ENCODE results near the gene STAMBP.
"Not testable (repeated sequence)": the region's sequence is repeated elsewhere in the genome, so short reads cannot be mapped to it uniquely, and the experiment has no call there.

Gene STAMBP

DNA sequence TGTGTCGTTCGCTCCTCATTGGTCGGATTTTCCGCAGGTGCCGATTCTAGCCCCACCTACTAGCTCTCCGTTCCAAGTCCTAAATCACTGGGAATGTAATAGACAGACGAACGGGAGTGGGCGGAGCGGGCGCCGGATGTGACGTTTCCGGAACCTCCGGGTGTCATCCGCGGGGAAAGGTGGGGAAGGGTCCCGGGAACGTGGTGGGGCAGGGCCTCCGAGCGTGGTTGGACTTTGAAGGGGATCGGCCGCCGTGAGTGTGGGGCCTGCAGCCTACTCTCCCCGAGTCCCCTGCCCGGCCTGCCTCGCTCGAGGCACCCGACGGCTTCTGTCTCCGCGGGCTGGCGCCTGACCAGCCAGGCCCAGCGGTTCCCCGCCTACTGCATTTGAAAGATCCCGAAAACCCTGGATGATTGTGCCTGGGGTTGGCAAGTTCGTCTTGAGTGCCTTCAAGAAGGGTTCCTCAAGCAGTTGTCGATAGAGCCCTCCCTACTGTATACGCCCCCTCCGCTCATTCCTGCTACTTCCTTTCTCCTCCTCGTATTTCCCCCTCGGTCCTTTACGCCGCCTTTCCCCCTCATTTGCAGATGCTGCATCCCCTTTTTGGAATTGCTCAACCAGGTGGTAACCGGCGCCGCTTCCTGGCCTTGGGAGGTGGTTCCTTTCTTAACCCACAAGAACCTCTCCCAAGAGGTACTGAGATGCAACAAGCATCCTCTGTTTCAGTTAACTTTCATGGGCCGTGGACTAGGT, at the start of gene STAMBP:
Gene STAMBP, plus strand, starts transcription at position 144 of the 753 bp plus-strand sequence. CDS start 1,896 bp downstream, outside the sequence.
- H3K27ac Mint-ChIP-seq: peak within 1 kb of the TSS; percentile 97
- peaks cover 33% of the 10 kb centered on the region for H3K36me3 Mint-ChIP-seq (ENCODE audit: low read depth)
- peaks cover 9% of the 10 kb centered on the region for H3K9me3 Mint-ChIP-seq
- H3K27me3 Mint-ChIP-seq: no peaks in the 10 kb centered on the region
- intact Hi-C loops (cut with micrococcal nuclease): no loop called here
- H3K4me1 Mint-ChIP-seq (ENCODE audit: low read depth): peaks cover 29% of the 10 kb centered on the region
- peak within 1 kb of the TSS; percentile 97 for H3K4me3 Mint-ChIP-seq

DNA sequence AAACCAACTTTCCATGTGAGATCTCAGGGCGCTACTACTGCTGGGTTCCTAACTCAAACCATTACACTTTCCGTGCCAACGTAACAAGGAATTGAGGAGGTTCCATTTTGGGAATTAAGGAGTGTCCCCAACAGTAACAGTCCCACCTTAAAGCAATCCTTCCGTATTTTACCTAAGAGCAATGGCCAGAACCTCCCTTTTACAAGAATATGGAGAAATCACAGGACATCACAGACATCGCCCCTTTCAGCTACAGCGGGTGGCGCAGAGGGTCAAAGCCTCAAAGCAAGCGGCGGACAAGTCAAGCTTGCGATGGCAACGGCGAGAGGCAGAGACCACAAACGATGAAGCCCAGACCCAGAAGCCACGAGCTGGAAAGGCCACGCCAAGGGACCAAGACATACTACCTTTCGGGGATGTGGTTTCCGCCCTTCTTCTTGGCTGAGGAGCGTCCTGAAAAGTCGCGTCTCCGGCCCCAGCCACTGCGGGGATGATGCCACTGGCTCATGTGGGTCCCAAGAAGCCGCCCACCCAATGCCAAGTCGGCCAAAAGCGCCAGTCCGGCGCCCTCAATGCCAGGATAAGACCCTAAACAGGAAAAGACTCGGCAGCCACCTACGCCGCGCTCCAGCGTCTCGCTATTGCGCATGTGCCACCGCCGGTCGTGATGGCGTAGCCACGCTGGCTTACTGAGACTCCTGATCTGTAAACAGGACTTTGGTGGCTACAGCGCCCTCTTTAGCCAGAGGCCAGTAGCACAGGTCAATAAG, 49.1 kb upstream of the STAMBP start, which contains the start of gene DUSP11:
Gene DUSP11, minus strand, starts transcription at position 637 of the 770 bp plus-strand sequence. Its CDS starts 129 bp downstream, at position 508.
- no peaks in the 10 kb centered on the region for H3K9me3 Mint-ChIP-seq
- H3K27me3 Mint-ChIP-seq: peaks cover 4% of the 10 kb centered on the region
- intact Hi-C loops (cut with micrococcal nuclease): no loop called here
- peak within 1 kb of the TSS; percentile 93 for H3K27ac Mint-ChIP-seq
- peaks cover 23% of the 10 kb centered on the region for H3K4me1 Mint-ChIP-seq (ENCODE audit: low read depth)
- H3K36me3 Mint-ChIP-seq (ENCODE audit: low read depth): peaks cover 43% of the 10 kb centered on the region
- peak within 1 kb of the TSS; percentile 94 for H3K4me3 Mint-ChIP-seq

DNA sequence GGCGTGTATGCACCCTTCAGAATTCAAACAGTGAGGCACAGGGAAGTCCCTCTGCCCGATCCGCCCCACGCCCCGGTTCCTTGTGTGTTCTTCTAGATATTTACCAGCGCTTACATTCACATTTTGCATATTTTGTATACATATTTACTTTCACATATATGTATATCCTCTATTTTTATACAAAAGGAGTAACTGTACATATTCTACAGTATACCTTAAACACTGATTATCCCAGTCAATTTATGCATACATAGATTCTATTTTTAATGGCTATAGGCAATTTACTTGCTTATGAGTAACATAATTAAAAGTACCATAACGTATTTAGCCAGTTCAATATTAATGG, 48.6 kb upstream of the STAMBP start:
- H3K27me3 Mint-ChIP-seq: peaks cover 4% of the 10 kb centered on the region
- peak overlapping the region; percentile 94 for H3K4me3 Mint-ChIP-seq
- intact Hi-C loops (cut with micrococcal nuclease): no loop called here
- H3K4me1 Mint-ChIP-seq (ENCODE audit: low read depth): peaks cover 23% of the 10 kb centered on the region
- peaks cover 38% of the 10 kb centered on the region for H3K36me3 Mint-ChIP-seq (ENCODE audit: low read depth)
- H3K9me3 Mint-ChIP-seq: no peaks in the 10 kb centered on the region
- H3K27ac Mint-ChIP-seq: peak overlapping the region; percentile 93

DNA sequence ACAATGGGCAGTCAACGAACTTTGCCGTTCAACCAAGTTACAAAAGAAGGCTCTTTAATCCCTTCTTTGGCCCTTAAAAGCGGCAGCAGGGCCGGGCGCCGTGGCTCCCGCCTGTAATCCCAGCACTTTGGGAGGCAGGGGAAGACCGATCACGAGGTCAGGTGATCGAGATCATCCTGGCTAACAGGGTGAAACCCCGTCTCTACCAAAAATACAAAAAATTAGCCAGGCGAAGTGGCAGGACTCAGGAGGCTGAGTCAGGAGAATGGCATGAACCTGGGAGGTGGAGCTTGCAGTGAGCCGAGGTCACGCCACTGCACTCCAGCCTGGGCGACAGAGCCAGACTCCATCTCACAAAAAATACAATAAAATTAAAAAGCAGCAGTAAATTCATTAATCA, 45.4 kb upstream of the STAMBP start:
- H3K4me1 Mint-ChIP-seq (ENCODE audit: low read depth); intact Hi-C loops (cut with micrococcal nuclease); H3K27me3 Mint-ChIP-seq; H3K27ac Mint-ChIP-seq; H3K9me3 Mint-ChIP-seq; H3K4me3 Mint-ChIP-seq: not testable (repeated sequence)
- H3K36me3 Mint-ChIP-seq (ENCODE audit: low read depth): peaks cover 13% of the 10 kb centered on the region

DNA sequence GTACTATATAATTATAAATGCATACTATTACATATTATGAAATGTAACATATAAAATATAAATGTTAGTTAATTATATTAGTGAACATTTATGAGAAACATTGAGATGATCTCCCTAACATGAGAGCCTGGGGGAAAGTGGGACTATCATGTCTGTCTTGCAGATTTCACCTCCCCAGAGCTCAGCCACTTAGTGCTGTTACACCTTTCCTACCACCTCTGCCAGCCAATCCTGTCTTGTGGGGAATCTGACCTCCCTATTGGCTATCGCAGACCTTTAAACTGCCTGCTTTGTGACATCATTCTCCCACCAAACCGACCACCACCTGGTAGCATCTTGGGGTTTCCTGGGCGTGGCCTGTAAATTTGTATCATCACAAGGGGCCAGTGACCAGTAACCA, 44.9 kb upstream of the STAMBP start, which contains the start of gene C2orf78:
Gene C2orf78, plus strand, starts transcription at position 301 of the 400 bp plus-strand sequence. CDS start 127 bp downstream, outside the sequence.
- not testable (repeated sequence) for H3K27ac Mint-ChIP-seq; H3K4me3 Mint-ChIP-seq; H3K4me1 Mint-ChIP-seq (ENCODE audit: low read depth)

DNA sequence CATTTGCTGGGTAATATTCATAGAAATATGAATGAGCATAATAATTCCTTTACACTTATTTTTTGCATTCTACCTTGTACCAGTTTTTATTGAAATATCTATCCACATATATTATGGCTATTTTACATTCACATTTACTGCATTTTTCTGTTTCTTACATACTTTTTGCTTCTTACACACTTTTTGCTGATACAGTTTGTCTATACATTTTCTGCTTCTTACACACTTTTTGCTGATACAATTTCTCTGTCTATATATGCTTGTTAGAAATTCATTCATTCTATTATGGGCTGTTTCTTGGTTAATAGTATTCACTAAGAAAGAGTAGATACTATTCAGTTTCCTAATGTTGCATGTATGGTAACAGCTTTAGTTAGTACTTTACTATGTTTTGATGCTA, 16.9 kb upstream of the STAMBP start:
- Mint-ChIP-seq H3K4me1 (ENCODE audit: low read depth) (peaks cover 4% of the 10 kb centered on the region), H3K36me3 (ENCODE audit: low read depth) (no peaks in the 10 kb centered on the region), H3K27me3 (no peaks in the 10 kb centered on the region), H3K9me3 (no peaks in the 10 kb centered on the region), H3K4me3 (no peak overlapping the region), H3K27ac (no peak overlapping the region)
- intact Hi-C loops (cut with micrococcal nuclease): no loop called here

More for the DNA sequence above, 44.9 kb upstream of the STAMBP start, which contains the start of gene C2orf78:
- intact Hi-C loops (cut with micrococcal nuclease); H3K27me3 Mint-ChIP-seq; H3K36me3 Mint-ChIP-seq (ENCODE audit: low read depth); H3K9me3 Mint-ChIP-seq: not testable (repeated sequence)

DNA sequence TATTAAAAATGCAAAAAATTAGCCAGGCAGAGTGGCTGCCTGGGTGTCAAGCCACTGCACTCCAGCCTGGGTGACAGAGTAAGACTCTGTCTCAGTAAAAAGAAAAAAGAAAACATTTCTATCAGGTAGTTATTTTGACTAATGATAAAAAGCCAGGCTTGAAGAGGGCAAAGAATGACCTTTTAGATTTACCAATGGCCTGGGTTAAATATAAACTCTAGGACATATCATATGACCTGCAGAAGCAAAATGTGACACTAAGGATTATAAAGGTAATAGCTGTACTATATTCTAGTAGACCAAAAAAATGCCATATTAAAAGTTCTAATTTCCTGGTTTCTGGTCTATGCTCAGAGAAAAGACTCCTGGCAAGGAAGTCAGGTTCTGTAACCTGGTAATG, 16.1 kb upstream of the STAMBP start:
- Mint-ChIP-seq H3K4me3 (no peak overlapping the region), H3K36me3 (ENCODE audit: low read depth) (no peaks in the 10 kb centered on the region), H3K27me3 (no peaks in the 10 kb centered on the region), H3K4me1 (ENCODE audit: low read depth) (peaks cover 4% of the 10 kb centered on the region), H3K27ac (no peak overlapping the region), H3K9me3 (no peaks in the 10 kb centered on the region)
- intact Hi-C loops (cut with micrococcal nuclease): no loop called here

DNA sequence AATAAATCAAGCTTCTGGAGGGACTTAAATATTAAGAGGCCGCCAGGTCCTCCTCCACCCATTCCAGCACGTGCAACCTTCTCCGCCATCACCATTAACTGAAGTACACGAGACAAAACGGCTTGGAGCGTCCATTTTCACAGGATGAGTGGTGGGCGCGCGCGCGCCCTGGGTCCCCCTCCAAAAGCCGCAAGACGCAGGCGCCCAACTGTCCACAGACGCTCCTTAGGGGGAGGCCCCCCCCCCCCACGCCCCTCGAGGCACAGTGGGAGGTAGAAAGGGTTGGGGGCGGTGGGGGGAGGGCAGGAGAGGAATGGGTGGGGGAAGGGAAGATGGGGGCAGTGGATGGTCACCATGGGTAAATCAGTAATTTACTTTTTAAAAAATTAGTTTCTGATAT, 10.5 kb upstream of the STAMBP start:
- intact Hi-C loops (cut with micrococcal nuclease): no loop called here
- Mint-ChIP-seq H3K27ac (no peak overlapping the region), H3K36me3 (ENCODE audit: low read depth) (no peaks in the 10 kb centered on the region), H3K27me3 (peaks cover 10% of the 10 kb centered on the region), H3K4me1 (ENCODE audit: low read depth) (peaks cover 3% of the 10 kb centered on the region), H3K4me3 (no peak overlapping the region), H3K9me3 (no peaks in the 10 kb centered on the region)

DNA sequence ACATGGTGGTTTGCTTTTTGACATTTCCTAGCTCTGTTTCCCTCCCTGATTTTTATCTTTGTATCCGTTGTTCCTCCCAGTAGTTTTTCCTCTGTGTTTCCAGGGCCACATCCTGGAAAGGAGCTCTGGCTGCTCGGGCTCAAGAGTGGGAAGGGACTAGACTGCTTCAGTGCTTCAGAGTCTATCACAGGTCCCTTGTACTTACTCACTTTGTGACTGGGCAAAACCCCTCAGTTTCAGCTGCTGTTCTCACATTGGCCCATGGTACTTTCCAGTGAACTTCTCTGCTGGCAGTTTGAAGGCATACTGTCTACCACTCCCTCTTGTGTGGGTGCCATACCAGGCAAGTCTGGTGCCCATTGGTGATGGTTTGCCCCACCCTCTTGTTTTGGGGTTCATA, 7.5 kb upstream of the STAMBP start:
- Mint-ChIP-seq H3K27ac (no peak overlapping the region), H3K4me3 (no peak overlapping the region), H3K4me1 (ENCODE audit: low read depth) (no peaks in the 10 kb centered on the region), H3K27me3 (peaks cover 10% of the 10 kb centered on the region), H3K36me3 (ENCODE audit: low read depth) (no peaks in the 10 kb centered on the region), H3K9me3 (no peaks in the 10 kb centered on the region)
- intact Hi-C loops (cut with micrococcal nuclease): no loop called here

DNA sequence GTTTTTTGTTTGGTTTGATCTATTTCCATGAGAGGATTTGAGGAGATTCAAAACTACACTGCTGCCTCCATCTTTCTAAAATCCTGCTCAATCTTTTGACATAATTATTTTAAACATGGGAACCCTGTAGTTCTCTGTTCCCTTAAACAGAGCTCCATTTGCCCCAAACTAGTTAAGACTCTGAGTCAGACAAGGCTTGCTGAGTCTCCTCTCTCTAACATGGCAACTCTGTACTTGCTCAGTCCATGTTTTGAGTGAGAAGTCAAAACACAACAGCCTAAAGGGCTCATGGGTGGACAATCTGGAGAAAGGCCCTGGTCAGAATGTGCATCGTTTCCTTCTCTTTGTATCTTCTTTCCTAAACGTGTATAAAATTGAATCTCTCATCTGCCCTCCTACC, 7.1 kb upstream of the STAMBP start:
- H3K27ac Mint-ChIP-seq: no peak overlapping the region
- no peaks in the 10 kb centered on the region for H3K9me3 Mint-ChIP-seq
- H3K36me3 Mint-ChIP-seq (ENCODE audit: low read depth): no peaks in the 10 kb centered on the region
- intact Hi-C loops (cut with micrococcal nuclease): no loop called here
- no peaks in the 10 kb centered on the region for H3K4me1 Mint-ChIP-seq (ENCODE audit: low read depth)
- no peak overlapping the region for H3K4me3 Mint-ChIP-seq
- H3K27me3 Mint-ChIP-seq: peaks cover 10% of the 10 kb centered on the region

DNA sequence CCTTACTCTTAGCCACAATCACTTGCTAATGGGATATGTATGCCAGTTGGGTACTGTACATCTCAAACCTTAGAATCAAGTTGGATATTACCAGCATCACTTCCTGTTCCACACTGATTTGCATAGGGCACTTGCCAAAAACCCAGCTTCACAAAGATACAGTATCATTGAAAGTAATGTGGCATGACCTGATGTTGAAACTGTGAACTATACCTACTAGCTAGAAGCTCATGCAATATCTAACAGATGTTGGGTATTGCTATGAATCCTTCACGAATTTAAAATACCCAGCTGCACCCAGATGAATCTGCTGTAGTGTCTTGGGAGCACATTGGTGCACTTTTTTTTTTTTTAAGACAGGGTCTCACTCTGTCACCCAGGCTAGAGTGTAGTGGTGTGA, 6.5 kb upstream of the STAMBP start:
- intact Hi-C loops (cut with micrococcal nuclease): no loop called here
- Mint-ChIP-seq H3K4me1 (ENCODE audit: low read depth) (no peaks in the 10 kb centered on the region), H3K27ac (no peak overlapping the region), H3K4me3 (no peak overlapping the region), H3K9me3 (no peaks in the 10 kb centered on the region), H3K27me3 (peaks cover 10% of the 10 kb centered on the region), H3K36me3 (ENCODE audit: low read depth) (no peaks in the 10 kb centered on the region)

DNA sequence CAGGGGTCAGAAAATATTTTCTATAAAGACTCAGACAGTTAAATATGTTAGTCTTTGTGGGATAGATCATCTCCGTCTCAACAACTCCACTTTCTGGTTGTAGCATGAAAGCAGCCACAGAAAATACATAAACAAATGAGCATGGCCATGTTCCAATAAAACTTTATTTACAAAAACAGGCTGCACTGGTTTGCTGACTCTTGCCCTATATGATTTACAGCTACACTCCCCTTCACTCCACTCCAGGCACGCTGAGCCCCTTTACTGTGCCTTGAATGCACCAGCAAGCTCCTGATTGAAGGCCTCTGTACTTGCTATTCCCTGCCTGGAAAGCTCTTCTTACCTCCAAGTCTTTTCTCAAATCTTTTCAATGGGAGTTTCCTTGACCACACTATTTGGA, 5.8 kb upstream of the STAMBP start:
- Mint-ChIP-seq H3K9me3 (no peaks in the 10 kb centered on the region), H3K4me1 (ENCODE audit: low read depth) (peaks cover 5% of the 10 kb centered on the region), H3K4me3 (no peak overlapping the region), H3K27ac (no peak overlapping the region), H3K27me3 (peaks cover 10% of the 10 kb centered on the region), H3K36me3 (ENCODE audit: low read depth) (no peaks in the 10 kb centered on the region)
- intact Hi-C loops (cut with micrococcal nuclease): no loop called here

DNA sequence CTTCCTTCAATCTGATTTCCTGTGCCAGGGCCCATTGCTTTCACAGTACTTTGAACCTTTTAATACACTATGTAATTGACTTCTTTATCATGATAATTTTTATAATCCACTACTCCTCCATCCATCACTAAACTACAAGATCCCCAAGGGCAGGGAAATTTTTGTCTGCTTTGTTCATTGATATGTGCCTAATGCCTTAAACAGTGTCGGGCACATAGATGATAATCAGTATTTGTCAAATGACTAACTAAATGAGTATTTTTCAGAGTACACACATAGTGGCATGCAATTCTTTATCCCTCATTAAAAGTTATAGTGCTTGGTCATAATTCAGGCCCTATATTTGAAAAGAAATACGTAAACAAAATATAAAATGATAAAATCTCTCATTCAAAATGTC, 5.3 kb upstream of the STAMBP start:
- Mint-ChIP-seq H3K4me3 (no peak overlapping the region), H3K4me1 (ENCODE audit: low read depth) (peaks cover 5% of the 10 kb centered on the region), H3K9me3 (no peaks in the 10 kb centered on the region), H3K36me3 (ENCODE audit: low read depth) (no peaks in the 10 kb centered on the region), H3K27ac (no peak overlapping the region), H3K27me3 (peaks cover 8% of the 10 kb centered on the region)
- intact Hi-C loops (cut with micrococcal nuclease): no loop called here

DNA sequence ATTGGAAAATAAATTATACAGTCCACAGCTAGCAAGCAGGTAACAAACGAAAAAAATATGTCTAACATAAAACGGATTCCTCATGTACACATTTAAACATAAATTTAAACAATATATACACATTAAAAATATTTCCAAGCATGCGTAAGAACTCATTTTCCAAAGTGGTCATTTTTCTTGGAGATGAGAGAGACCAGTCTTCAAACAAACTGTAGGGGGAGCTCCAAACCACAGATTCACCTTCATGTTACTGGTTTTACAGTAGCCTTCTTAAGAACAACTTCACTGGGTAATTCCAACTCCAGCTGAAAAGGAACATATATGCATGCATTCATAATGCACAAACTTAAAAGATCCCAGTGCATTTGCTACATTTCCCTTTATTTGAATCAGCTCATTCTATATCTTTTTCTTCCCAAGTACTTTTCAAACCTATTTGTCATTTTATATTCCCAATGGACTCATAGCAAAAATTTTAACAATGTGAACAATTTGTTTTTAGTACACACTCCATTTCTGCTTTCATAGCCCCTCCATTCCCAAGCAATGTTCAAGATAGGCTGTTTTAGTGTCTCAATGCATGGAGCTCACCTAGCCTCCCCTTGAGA, 4.7 kb upstream of the STAMBP start:
- Mint-ChIP-seq H3K36me3 (ENCODE audit: low read depth) (peaks cover 6% of the 10 kb centered on the region), H3K27ac (no peak overlapping the region), H3K4me3 (no peak overlapping the region), H3K4me1 (ENCODE audit: low read depth) (peaks cover 5% of the 10 kb centered on the region), H3K27me3 (peaks cover 8% of the 10 kb centered on the region), H3K9me3 (no peaks in the 10 kb centered on the region)
- intact Hi-C loops (cut with micrococcal nuclease): loop anchor here (1.0 kb wide), 1 partner anchor 511 kb away; no protein-coding TSS in a partner anchor

Measured in dendritic cell treated with granulocyte-macrophage colony-stimulating factor and Interleukin-4, amounts not matched to agents 40 ng/mL and 50 ng/mL, for 4 days (primary cell).